K562 (cell line): ENCODE measurements around the gene RNF126. TPM values are rescaled to one million over a fixed set of nuclear protein-coding genes. Genes with fewer than 3 reads are reported as not detected.

Experiments
- polyA plus RNA-seq, 8 experiments: library from polyadenylated mRNA; depleted of rRNA in 4 of 8; stranded (reverse) in 5 of 8; unstranded in 3 of 8; fragments of >200 nt; fragmentation: Nextera tagmentation in 2 of 8; fragmentation: Illumina TruSeq in 1 of 8; extraction: Ambion mirVana in 2 of 8; extraction: Trizol in 1 of 8; gene quantifications; 2 replicates each; pipeline versions ENCODE4 v1.2.1 to v1.2.3, GENCODE V29; 2011 to 2014; ENCODE audit warnings: inconsistent platforms in 1 of 8, missing spikeins in 1 of 8
- total RNA-seq, 7 experiments: library from RNA; depleted of rRNA in 6 of 7; stranded (reverse); fragments of >200 nt in 6 of 7; fragmentation: Illumina TruSeq in 2 of 7; extraction: Trizol in 2 of 7; gene quantifications; 2 replicates each; pipeline versions ENCODE4 v1.2.1 to v1.2.3, GENCODE V29; 2011 to 2021; ENCODE audit warnings: low replicate concordance in 1 of 7

Gene RNF126
- total and polyA plus RNA-seq, 9 of the 15 experiments (the other 6 are each of a cell fraction or from before 2014, with no cell fraction given): 0.27 to 101 (median 12.3) TPM

Other genes starting within 250 kb of the RNF126 start
Only the 7 nearest of the 21 such genes appear.
- gene HCN2, start 73.3 kb downstream of the RNF126 start, total RNA-seq (2014; rRNA removed): 0.82 and 1.3 TPM in 2 replicates
- 0.29 and 0.40 TPM in 2 replicates for gene HCN2, start 73.3 kb downstream of the RNF126 start, total RNA-seq (2014; rRNA removed; fragmentation: Illumina TruSeq; extraction: Trizol)
- 0.29 and 0.30 TPM in 2 replicates for gene HCN2, start 73.3 kb downstream of the RNF126 start, total RNA-seq (2015; rRNA removed; fragmentation: Illumina TruSeq; extraction: Trizol)
- gene HCN2, start 73.3 kb downstream of the RNF126 start, total RNA-seq (2021): 3.9 and 4.2 TPM in 2 replicates
- gene HCN2, start 73.3 kb downstream of the RNF126 start, polyA plus RNA-seq (2011; rRNA removed): 0.64 and 0.76 TPM in 2 replicates
- gene HCN2, start 73.3 kb downstream of the RNF126 start, polyA plus RNA-seq (2014; fragmentation: Illumina TruSeq; extraction: Trizol): 0.91 and 1.9 TPM in 2 replicates
- gene HCN2, start 73.3 kb downstream of the RNF126 start, polyA plus RNA-seq (2014; fragmentation: Nextera tagmentation; extraction: Ambion mirVana): not detected
- gene HCN2, start 73.3 kb downstream of the RNF126 start, polyA plus RNA-seq (2014; rRNA removed): 0.86 and 1.2 TPM in 2 replicates
- gene POLRMT, start 29.7 kb downstream of the RNF126 start, total RNA-seq (2014; rRNA removed): 82.8 and 96.5 TPM in 2 replicates
- gene POLRMT, start 29.7 kb downstream of the RNF126 start, total RNA-seq (2014; rRNA removed; fragmentation: Illumina TruSeq; extraction: Trizol): 33.4 and 49.3 TPM in 2 replicates
- 61.9 and 68.0 TPM in 2 replicates for gene POLRMT, start 29.7 kb downstream of the RNF126 start, total RNA-seq (2015; rRNA removed; fragmentation: Illumina TruSeq; extraction: Trizol)
- 134 and 144 TPM in 2 replicates for gene POLRMT, start 29.7 kb downstream of the RNF126 start, total RNA-seq (2021)
- 60.8 and 111 TPM in 2 replicates for gene POLRMT, start 29.7 kb downstream of the RNF126 start, polyA plus RNA-seq (2011; rRNA removed)
- 71.8 and 99.5 TPM in 2 replicates for gene POLRMT, start 29.7 kb downstream of the RNF126 start, polyA plus RNA-seq (2014; fragmentation: Illumina TruSeq; extraction: Trizol)
- gene POLRMT, start 29.7 kb downstream of the RNF126 start, polyA plus RNA-seq (2014; fragmentation: Nextera tagmentation; extraction: Ambion mirVana): 10 to 100 TPM; 30.3 to 34.0 TPM
- 67.5 and 88.4 TPM in 2 replicates for gene POLRMT, start 29.7 kb downstream of the RNF126 start, polyA plus RNA-seq (2014; rRNA removed)
- 0.49 and 1.7 TPM in 2 replicates for gene FGF22, start 23.3 kb downstream of the RNF126 start, total RNA-seq (2014; rRNA removed)
- gene FGF22, start 23.3 kb downstream of the RNF126 start, total RNA-seq (2014; rRNA removed; fragmentation: Illumina TruSeq; extraction: Trizol): not detected in 2 replicates
- 0.25 TPM in 1 of 2 replicates, not detected in the other for gene FGF22, start 23.3 kb downstream of the RNF126 start, total RNA-seq (2015; rRNA removed; fragmentation: Illumina TruSeq; extraction: Trizol)
- 0.58 and 0.86 TPM in 2 replicates for gene FGF22, start 23.3 kb downstream of the RNF126 start, total RNA-seq (2021)
- gene FGF22, start 23.3 kb downstream of the RNF126 start, polyA plus RNA-seq (2011; rRNA removed): 0.14 and 0.24 TPM in 2 replicates
- 0.14 TPM in 1 of 2 replicates, not detected in the other for gene FGF22, start 23.3 kb downstream of the RNF126 start, polyA plus RNA-seq (2014; fragmentation: Illumina TruSeq; extraction: Trizol)
- gene FGF22, start 23.3 kb downstream of the RNF126 start, polyA plus RNA-seq (2014; fragmentation: Nextera tagmentation; extraction: Ambion mirVana): not detected
- gene FGF22, start 23.3 kb downstream of the RNF126 start, polyA plus RNA-seq (2014; rRNA removed): 1.6 and 2.2 TPM in 2 replicates
- gene FSTL3, start 13.2 kb upstream of the RNF126 start, total RNA-seq (2014; rRNA removed): 5.3 and 7.8 TPM in 2 replicates
- gene FSTL3, start 13.2 kb upstream of the RNF126 start, total RNA-seq (2014; rRNA removed; fragmentation: Illumina TruSeq; extraction: Trizol): 1.3 and 2.0 TPM in 2 replicates
- gene FSTL3, start 13.2 kb upstream of the RNF126 start, total RNA-seq (2015; rRNA removed; fragmentation: Illumina TruSeq; extraction: Trizol): 4.5 and 4.6 TPM in 2 replicates
- gene FSTL3, start 13.2 kb upstream of the RNF126 start, total RNA-seq (2021): 5.7 and 6.6 TPM in 2 replicates
- gene FSTL3, start 13.2 kb upstream of the RNF126 start, polyA plus RNA-seq (2011; rRNA removed): 3.9 and 5.2 TPM in 2 replicates
- gene FSTL3, start 13.2 kb upstream of the RNF126 start, polyA plus RNA-seq (2014; fragmentation: Illumina TruSeq; extraction: Trizol): 2.2 and 4.6 TPM in 2 replicates
- under 1 TPM in 1 of 2 experiments, not detected in 1; 0.35 TPM for gene FSTL3, start 13.2 kb upstream of the RNF126 start, polyA plus RNA-seq (2014; fragmentation: Nextera tagmentation; extraction: Ambion mirVana)
- 6.8 and 8.0 TPM in 2 replicates for gene FSTL3, start 13.2 kb upstream of the RNF126 start, polyA plus RNA-seq (2014; rRNA removed)
- gene PRSS57, start 32.2 kb upstream of the RNF126 start, total RNA-seq (2014; rRNA removed): 1.9 and 2.0 TPM in 2 replicates
- not detected in 2 replicates for gene PRSS57, start 32.2 kb upstream of the RNF126 start, total RNA-seq (2014; rRNA removed; fragmentation: Illumina TruSeq; extraction: Trizol)
- gene PRSS57, start 32.2 kb upstream of the RNF126 start, total RNA-seq (2015; rRNA removed; fragmentation: Illumina TruSeq; extraction: Trizol): 2.5 and 3.0 TPM in 2 replicates
- gene PRSS57, start 32.2 kb upstream of the RNF126 start, total RNA-seq (2021): 1.0 and 2.0 TPM in 2 replicates
- gene PRSS57, start 32.2 kb upstream of the RNF126 start, polyA plus RNA-seq (2011; rRNA removed): 0.22 and 0.49 TPM in 2 replicates
- gene PRSS57, start 32.2 kb upstream of the RNF126 start, polyA plus RNA-seq (2014; fragmentation: Illumina TruSeq; extraction: Trizol): 0.86 TPM in 1 of 2 replicates, not detected in the other
- under 1 TPM in 1 of 2 experiments, not detected in 1; 0.06 TPM for gene PRSS57, start 32.2 kb upstream of the RNF126 start, polyA plus RNA-seq (2014; fragmentation: Nextera tagmentation; extraction: Ambion mirVana)
- gene PRSS57, start 32.2 kb upstream of the RNF126 start, polyA plus RNA-seq (2014; rRNA removed): 1.5 TPM in 2 replicates
- gene PALM, start 45.7 kb upstream of the RNF126 start, total RNA-seq (2014; rRNA removed): 2.6 and 3.3 TPM in 2 replicates
- 0.51 and 0.73 TPM in 2 replicates for gene PALM, start 45.7 kb upstream of the RNF126 start, total RNA-seq (2014; rRNA removed; fragmentation: Illumina TruSeq; extraction: Trizol)
- 1.6 and 1.8 TPM in 2 replicates for gene PALM, start 45.7 kb upstream of the RNF126 start, total RNA-seq (2015; rRNA removed; fragmentation: Illumina TruSeq; extraction: Trizol)
- 6.6 and 6.9 TPM in 2 replicates for gene PALM, start 45.7 kb upstream of the RNF126 start, total RNA-seq (2021)
- 2.4 and 2.8 TPM in 2 replicates for gene PALM, start 45.7 kb upstream of the RNF126 start, polyA plus RNA-seq (2011; rRNA removed)
- gene PALM, start 45.7 kb upstream of the RNF126 start, polyA plus RNA-seq (2014; fragmentation: Illumina TruSeq; extraction: Trizol): 1.7 and 3.0 TPM in 2 replicates
- under 1 TPM; 0.04 to 0.08 TPM for gene PALM, start 45.7 kb upstream of the RNF126 start, polyA plus RNA-seq (2014; fragmentation: Nextera tagmentation; extraction: Ambion mirVana)
- gene PALM, start 45.7 kb upstream of the RNF126 start, polyA plus RNA-seq (2014; rRNA removed): 2.1 and 3.3 TPM in 2 replicates
- 0.05 and 0.24 TPM in 2 replicates for gene MISP, start 87.9 kb upstream of the RNF126 start, total RNA-seq (2014; rRNA removed)
- not detected in 2 replicates for gene MISP, start 87.9 kb upstream of the RNF126 start, total RNA-seq (2014; rRNA removed; fragmentation: Illumina TruSeq; extraction: Trizol)
- not detected in 2 replicates for gene MISP, start 87.9 kb upstream of the RNF126 start, total RNA-seq (2015; rRNA removed; fragmentation: Illumina TruSeq; extraction: Trizol)
- gene MISP, start 87.9 kb upstream of the RNF126 start, total RNA-seq (2021): 0.20 and 0.29 TPM in 2 replicates
- 0.03 and 0.06 TPM in 2 replicates for gene MISP, start 87.9 kb upstream of the RNF126 start, polyA plus RNA-seq (2011; rRNA removed)
- not detected in 2 replicates for gene MISP, start 87.9 kb upstream of the RNF126 start, polyA plus RNA-seq (2014; fragmentation: Illumina TruSeq; extraction: Trizol)
- gene MISP, start 87.9 kb upstream of the RNF126 start, polyA plus RNA-seq (2014; fragmentation: Nextera tagmentation; extraction: Ambion mirVana): not detected
- 0.04 TPM in 1 of 2 replicates, not detected in the other for gene MISP, start 87.9 kb upstream of the RNF126 start, polyA plus RNA-seq (2014; rRNA removed)